WTC11 (cell line): ENCODE data around the gene ST13. TPM values are rescaled to one million over a fixed set of nuclear protein-coding genes. Genes with fewer than 3 reads are reported as not detected.

ENCODE experiments used
- ATAC-seq: fragments of 200-7000 bp; cut with Tn5 transposase; 2 replicates; pipeline ENCODE4 v1.10.0; 2021; ENCODE audit warnings: mild to moderate bottlenecking, moderate library complexity
- CTCF ChIA-PET: fragments of 300-600 bp; sonication (Branson Sonifier 250); formaldehyde crosslinking; loops from one replicate; lab custom pipeline; 2021; ENCODE audit warnings: antibody characterized with exemption; lab: Charles Lee
- POLR2A ChIA-PET: fragments of 350-600 bp; sonication (Branson Sonifier 250); formaldehyde crosslinking; loops from one replicate; lab custom pipeline; 2021; ENCODE audit warnings: antibody characterized with exemption; lab: Charles Lee
- DNase-seq: peaks from one replicate; pipeline ENCODE4 v3.0.0; 2021; ENCODE audit warnings: low spot score
- H3K27ac Mint-ChIP-seq: 2 replicates; pipeline ENCODE4 v1.8.0; 2021; ENCODE audit warnings: mixed read lengths
- H3K27me3 Mint-ChIP-seq: 2 replicates; pipeline ENCODE4 v1.8.0; 2021; ENCODE audit warnings: low read depth, mild to moderate bottlenecking, moderate library complexity, mixed read lengths
- H3K36me3 Mint-ChIP-seq: 2 replicates; pipeline ENCODE4 v1.8.0; 2021; ENCODE audit warnings: mixed read lengths
- H3K4me1 Mint-ChIP-seq: 2 replicates; pipeline ENCODE4 v1.8.0; 2022; ENCODE audit warnings: mixed read lengths
- H3K4me3 Mint-ChIP-seq: 2 replicates; pipeline ENCODE4 v1.8.0; 2021; ENCODE audit warnings: mild to moderate bottlenecking, moderate library complexity, mixed read lengths
- H3K9me3 Mint-ChIP-seq: 2 replicates; pipeline ENCODE4 v1.8.0; 2021; ENCODE audit warnings: mixed read lengths
- ETV6 ChIP-seq: sonication (generic); formaldehyde crosslinking; IDR thresholded peaks from 2 replicates; pipeline ENCODE4 v1.8.1; 2022; ENCODE audit warnings: mild to moderate bottlenecking, missing genetic modification reagents
- FOXP1 ChIP-seq: sonication (generic); formaldehyde crosslinking; IDR thresholded peaks from 2 replicates; pipeline ENCODE4 v1.8.0; 2022; ENCODE audit warnings: missing genetic modification reagents, mild to moderate bottlenecking, moderate library complexity, borderline replicate concordance
- GTF2I ChIP-seq: fragments of 250-450 bp; sonication (Bioruptor Pico); conservative IDR thresholded peaks from 2 replicates; pipeline ENCODE4 v1.4.0; 2021; ENCODE audit warnings: mild to moderate bottlenecking
- IRF2 ChIP-seq: sonication (generic); formaldehyde crosslinking; IDR thresholded peaks from 2 replicates; pipeline ENCODE4 v1.8.0; 2022; ENCODE audit warnings: low read depth, missing genetic modification reagents, borderline replicate concordance
- NR2C2 ChIP-seq: sonication (generic); formaldehyde crosslinking; IDR thresholded peaks from 2 replicates; pipeline ENCODE4 v1.8.0; 2022; ENCODE audit warnings: mild to moderate bottlenecking, missing genetic modification reagents
- OVOL2 ChIP-seq: fragments of 250-450 bp; sonication (Bioruptor Pico); IDR thresholded peaks from 2 replicates; pipeline ENCODE4 v1.9.0; 2021; ENCODE audit warnings: mild to moderate bottlenecking, borderline replicate concordance
- PRRX2 ChIP-seq: fragments of 250-450 bp; sonication (Bioruptor Pico); IDR thresholded peaks from 2 replicates; pipeline ENCODE4 v1.8.0; 2021; ENCODE audit warnings: mild to moderate bottlenecking
- RELA ChIP-seq: sonication (generic); formaldehyde crosslinking; IDR thresholded peaks from 2 replicates; pipeline ENCODE4 v1.8.1; 2022; ENCODE audit warnings: missing genetic modification reagents, mild to moderate bottlenecking, borderline replicate concordance
- TEAD1 ChIP-seq: sonication (generic); formaldehyde crosslinking; IDR thresholded peaks from 2 replicates; pipeline ENCODE4 v1.8.0; 2022; ENCODE audit warnings: mild to moderate bottlenecking, missing genetic modification reagents
- ZNF121 ChIP-seq: sonication (generic); formaldehyde crosslinking; IDR thresholded peaks from 2 replicates; pipeline ENCODE4 v1.8.0; 2023; ENCODE audit warnings: missing genetic modification reagents
- ZNF263 ChIP-seq: sonication (generic); formaldehyde crosslinking; IDR thresholded peaks from 2 replicates; pipeline ENCODE4 v1.8.1; 2022; ENCODE audit warnings: low read depth, mild to moderate bottlenecking, moderate library complexity, missing genetic modification reagents
- ZNF671 ChIP-seq: fragments of 250-450 bp; sonication (Bioruptor Pico); IDR thresholded peaks from 2 replicates; pipeline ENCODE4 v1.8.0; 2021; ENCODE audit warnings: mild to moderate bottlenecking
- total RNA-seq: library from RNA; stranded (reverse); gene quantifications from 3 replicates; pipeline ENCODE4 v1.2.3, GENCODE V29; 2021
- TF ChIP-seq, protein P1 (sequence below): sonication (generic); formaldehyde crosslinking; IDR thresholded peaks from 2 replicates; pipeline ENCODE4 v1.8.0; 2022; ENCODE audit warnings: missing genetic modification reagents
- TF ChIP-seq, protein P2 (sequence below): sonication (generic); formaldehyde crosslinking; IDR thresholded peaks from 2 replicates; pipeline ENCODE4 v1.8.1; 2023; ENCODE audit warnings: mild to moderate bottlenecking, missing genetic modification reagents, moderate library complexity
- TF ChIP-seq, protein P3 (sequence below): fragments of 250-450 bp; sonication (Bioruptor Pico); IDR thresholded peaks from 2 replicates; pipeline ENCODE4 v1.9.0; 2021; ENCODE audit warnings: mild to moderate bottlenecking, borderline replicate concordance
- TF ChIP-seq, protein P4 (sequence below): fragments of 250-450 bp; sonication (Bioruptor Pico); IDR thresholded peaks from 2 replicates; pipeline ENCODE4 v1.9.0; 2021; ENCODE audit warnings: mild to moderate bottlenecking
- TF ChIP-seq, protein P5 (sequence below): sonication (generic); formaldehyde crosslinking; IDR thresholded peaks from 2 replicates; pipeline ENCODE4 v1.8.1; 2023; ENCODE audit warnings: mild to moderate bottlenecking, missing genetic modification reagents

The ST13 gene
- total RNA-seq, 1 experiment from 2014 or later = 289 TPM

DNA sequence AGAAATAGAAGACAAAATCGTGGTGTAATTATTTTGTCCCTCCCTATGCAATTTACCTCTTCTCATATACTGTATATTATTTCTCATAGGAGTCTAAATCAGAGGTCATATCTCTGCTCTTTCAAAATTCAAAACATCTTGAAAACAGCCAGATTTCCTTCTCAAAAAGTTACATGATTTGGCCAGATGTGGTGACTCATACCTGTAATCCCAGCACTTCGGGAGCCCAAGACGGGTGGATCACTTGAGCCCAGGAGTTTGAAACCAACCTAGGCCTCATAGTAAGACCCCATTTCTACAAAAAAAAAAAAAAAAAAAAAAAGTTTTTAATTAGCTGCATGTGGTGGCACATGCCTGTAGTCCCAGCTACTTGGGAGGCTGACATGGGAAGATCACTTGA lies 34.4 kb upstream of the ST13 start:
- H3K4me1 Mint-ChIP-seq = no peaks in the 10 kb centered on the region
- ChIA-PET POLR2A (no interaction called here), CTCF (interaction anchor here (1.5 to 2.3 kb wide), 2 partner anchors 8 to 32 kb away, joined by 5 to 6 read pairs; no protein-coding TSS in a partner anchor)
- H3K27ac Mint-ChIP-seq = no peak overlapping the region
- no peaks in the 10 kb centered on the region for H3K9me3 Mint-ChIP-seq
- no peak overlapping the region for H3K4me3 Mint-ChIP-seq
- DNase-seq = no peak
- TF ChIP-seq, protein P1, sequence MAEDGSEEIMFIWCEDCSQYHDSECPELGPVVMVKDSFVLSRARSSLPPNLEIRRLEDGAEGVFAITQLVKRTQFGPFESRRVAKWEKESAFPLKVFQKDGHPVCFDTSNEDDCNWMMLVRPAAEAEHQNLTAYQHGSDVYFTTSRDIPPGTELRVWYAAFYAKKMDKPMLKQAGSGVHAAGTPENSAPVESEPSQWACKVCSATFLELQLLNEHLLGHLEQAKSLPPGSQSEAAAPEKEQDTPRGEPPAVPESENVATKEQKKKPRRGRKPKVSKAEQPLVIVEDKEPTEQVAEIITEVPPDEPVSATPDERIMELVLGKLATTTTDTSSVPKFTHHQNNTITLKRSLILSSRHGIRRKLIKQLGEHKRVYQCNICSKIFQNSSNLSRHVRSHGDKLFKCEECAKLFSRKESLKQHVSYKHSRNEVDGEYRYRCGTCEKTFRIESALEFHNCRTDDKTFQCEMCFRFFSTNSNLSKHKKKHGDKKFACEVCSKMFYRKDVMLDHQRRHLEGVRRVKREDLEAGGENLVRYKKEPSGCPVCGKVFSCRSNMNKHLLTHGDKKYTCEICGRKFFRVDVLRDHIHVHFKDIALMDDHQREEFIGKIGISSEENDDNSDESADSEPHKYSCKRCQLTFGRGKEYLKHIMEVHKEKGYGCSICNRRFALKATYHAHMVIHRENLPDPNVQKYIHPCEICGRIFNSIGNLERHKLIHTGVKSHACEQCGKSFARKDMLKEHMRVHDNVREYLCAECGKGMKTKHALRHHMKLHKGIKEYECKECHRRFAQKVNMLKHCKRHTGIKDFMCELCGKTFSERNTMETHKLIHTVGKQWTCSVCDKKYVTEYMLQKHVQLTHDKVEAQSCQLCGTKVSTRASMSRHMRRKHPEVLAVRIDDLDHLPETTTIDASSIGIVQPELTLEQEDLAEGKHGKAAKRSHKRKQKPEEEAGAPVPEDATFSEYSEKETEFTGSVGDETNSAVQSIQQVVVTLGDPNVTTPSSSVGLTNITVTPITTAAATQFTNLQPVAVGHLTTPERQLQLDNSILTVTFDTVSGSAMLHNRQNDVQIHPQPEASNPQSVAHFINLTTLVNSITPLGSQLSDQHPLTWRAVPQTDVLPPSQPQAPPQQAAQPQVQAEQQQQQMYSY (CRISPR knock-in tag) = no peak
- no peak for TF ChIP-seq OVOL2 (CRISPR knock-in tag)
- TF ChIP-seq GTF2I = no peak
- TF ChIP-seq PRRX2 (CRISPR knock-in tag) = no peak
- no peak for TF ChIP-seq RELA (CRISPR knock-in tag)
- TF ChIP-seq, protein P2, sequence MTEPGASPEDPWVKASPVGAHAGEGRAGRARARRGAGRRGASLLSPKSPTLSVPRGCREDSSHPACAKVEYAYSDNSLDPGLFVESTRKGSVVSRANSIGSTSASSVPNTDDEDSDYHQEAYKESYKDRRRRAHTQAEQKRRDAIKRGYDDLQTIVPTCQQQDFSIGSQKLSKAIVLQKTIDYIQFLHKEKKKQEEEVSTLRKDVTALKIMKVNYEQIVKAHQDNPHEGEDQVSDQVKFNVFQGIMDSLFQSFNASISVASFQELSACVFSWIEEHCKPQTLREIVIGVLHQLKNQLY (CRISPR knock-in tag) = no peak
- TF ChIP-seq, protein P3, sequence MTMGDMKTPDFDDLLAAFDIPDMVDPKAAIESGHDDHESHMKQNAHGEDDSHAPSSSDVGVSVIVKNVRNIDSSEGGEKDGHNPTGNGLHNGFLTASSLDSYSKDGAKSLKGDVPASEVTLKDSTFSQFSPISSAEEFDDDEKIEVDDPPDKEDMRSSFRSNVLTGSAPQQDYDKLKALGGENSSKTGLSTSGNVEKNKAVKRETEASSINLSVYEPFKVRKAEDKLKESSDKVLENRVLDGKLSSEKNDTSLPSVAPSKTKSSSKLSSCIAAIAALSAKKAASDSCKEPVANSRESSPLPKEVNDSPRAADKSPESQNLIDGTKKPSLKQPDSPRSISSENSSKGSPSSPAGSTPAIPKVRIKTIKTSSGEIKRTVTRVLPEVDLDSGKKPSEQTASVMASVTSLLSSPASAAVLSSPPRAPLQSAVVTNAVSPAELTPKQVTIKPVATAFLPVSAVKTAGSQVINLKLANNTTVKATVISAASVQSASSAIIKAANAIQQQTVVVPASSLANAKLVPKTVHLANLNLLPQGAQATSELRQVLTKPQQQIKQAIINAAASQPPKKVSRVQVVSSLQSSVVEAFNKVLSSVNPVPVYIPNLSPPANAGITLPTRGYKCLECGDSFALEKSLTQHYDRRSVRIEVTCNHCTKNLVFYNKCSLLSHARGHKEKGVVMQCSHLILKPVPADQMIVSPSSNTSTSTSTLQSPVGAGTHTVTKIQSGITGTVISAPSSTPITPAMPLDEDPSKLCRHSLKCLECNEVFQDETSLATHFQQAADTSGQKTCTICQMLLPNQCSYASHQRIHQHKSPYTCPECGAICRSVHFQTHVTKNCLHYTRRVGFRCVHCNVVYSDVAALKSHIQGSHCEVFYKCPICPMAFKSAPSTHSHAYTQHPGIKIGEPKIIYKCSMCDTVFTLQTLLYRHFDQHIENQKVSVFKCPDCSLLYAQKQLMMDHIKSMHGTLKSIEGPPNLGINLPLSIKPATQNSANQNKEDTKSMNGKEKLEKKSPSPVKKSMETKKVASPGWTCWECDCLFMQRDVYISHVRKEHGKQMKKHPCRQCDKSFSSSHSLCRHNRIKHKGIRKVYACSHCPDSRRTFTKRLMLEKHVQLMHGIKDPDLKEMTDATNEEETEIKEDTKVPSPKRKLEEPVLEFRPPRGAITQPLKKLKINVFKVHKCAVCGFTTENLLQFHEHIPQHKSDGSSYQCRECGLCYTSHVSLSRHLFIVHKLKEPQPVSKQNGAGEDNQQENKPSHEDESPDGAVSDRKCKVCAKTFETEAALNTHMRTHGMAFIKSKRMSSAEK = no peak
- no peak for TF ChIP-seq ZNF671 (CRISPR knock-in tag)
- TF ChIP-seq ETV6 (CRISPR knock-in tag) = no peak
- TF ChIP-seq, protein P4, sequence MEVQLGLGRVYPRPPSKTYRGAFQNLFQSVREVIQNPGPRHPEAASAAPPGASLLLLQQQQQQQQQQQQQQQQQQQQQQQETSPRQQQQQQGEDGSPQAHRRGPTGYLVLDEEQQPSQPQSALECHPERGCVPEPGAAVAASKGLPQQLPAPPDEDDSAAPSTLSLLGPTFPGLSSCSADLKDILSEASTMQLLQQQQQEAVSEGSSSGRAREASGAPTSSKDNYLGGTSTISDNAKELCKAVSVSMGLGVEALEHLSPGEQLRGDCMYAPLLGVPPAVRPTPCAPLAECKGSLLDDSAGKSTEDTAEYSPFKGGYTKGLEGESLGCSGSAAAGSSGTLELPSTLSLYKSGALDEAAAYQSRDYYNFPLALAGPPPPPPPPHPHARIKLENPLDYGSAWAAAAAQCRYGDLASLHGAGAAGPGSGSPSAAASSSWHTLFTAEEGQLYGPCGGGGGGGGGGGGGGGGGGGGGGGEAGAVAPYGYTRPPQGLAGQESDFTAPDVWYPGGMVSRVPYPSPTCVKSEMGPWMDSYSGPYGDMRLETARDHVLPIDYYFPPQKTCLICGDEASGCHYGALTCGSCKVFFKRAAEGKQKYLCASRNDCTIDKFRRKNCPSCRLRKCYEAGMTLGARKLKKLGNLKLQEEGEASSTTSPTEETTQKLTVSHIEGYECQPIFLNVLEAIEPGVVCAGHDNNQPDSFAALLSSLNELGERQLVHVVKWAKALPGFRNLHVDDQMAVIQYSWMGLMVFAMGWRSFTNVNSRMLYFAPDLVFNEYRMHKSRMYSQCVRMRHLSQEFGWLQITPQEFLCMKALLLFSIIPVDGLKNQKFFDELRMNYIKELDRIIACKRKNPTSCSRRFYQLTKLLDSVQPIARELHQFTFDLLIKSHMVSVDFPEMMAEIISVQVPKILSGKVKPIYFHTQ (CRISPR knock-in tag) = no peak
- no peak for ATAC-seq
- no peaks in the 10 kb centered on the region for H3K27me3 Mint-ChIP-seq
- H3K36me3 Mint-ChIP-seq = peaks cover 38% of the 10 kb centered on the region

DNA sequence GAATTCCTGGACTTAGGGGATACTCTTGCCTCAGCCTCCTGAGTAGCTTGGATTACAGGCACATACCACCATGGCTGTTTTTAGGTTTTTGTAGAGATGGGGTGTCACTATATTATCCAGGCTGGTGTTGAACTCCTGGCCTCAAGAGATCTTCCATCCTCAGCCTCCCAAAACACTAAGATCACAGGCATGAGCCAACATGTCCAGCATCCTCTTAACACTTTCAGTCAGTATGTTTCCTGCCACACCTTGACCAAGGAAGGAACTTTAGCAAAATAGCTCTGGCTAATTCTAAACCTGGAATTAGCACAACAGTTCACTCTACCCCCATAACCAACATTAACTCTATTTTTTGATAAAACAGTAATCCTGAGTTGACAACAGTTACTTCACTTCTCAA lies 32.7 kb upstream of the ST13 start:
- no peaks in the 10 kb centered on the region for H3K9me3 Mint-ChIP-seq
- ATAC-seq (no peak), DNase-seq (no peak)
- peaks cover 48% of the 10 kb centered on the region for H3K36me3 Mint-ChIP-seq
- H3K4me1 Mint-ChIP-seq = no peaks in the 10 kb centered on the region
- H3K27ac Mint-ChIP-seq = peak overlapping the region; percentile 13; the same call in 1 of the 2 replicates
- no peaks in the 10 kb centered on the region for H3K27me3 Mint-ChIP-seq
- H3K4me3 Mint-ChIP-seq = no peak overlapping the region
- POLR2A ChIA-PET = no interaction called here
- CTCF ChIA-PET = interaction anchor here (1.3 to 2.3 kb wide), 2 partner anchors 10 to 34 kb away, joined by 4 to 5 read pairs; no protein-coding TSS in a partner anchor
- TF ChIP-seq NR2C2 (CRISPR knock-in tag) (no peak), TEAD1 (CRISPR knock-in tag) (no peak), IRF2 (CRISPR knock-in tag) (no peak), ZNF121 (CRISPR knock-in tag) (no peak), ZNF263 (no peak), FOXP1 (CRISPR knock-in tag) (no peak)
- TF ChIP-seq, protein P1 (CRISPR knock-in tag) = no peak
- TF ChIP-seq, protein P5, sequence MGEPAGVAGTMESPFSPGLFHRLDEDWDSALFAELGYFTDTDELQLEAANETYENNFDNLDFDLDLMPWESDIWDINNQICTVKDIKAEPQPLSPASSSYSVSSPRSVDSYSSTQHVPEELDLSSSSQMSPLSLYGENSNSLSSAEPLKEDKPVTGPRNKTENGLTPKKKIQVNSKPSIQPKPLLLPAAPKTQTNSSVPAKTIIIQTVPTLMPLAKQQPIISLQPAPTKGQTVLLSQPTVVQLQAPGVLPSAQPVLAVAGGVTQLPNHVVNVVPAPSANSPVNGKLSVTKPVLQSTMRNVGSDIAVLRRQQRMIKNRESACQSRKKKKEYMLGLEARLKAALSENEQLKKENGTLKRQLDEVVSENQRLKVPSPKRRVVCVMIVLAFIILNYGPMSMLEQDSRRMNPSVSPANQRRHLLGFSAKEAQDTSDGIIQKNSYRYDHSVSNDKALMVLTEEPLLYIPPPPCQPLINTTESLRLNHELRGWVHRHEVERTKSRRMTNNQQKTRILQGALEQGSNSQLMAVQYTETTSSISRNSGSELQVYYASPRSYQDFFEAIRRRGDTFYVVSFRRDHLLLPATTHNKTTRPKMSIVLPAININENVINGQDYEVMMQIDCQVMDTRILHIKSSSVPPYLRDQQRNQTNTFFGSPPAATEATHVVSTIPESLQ (CRISPR knock-in tag) = no peak
- TF ChIP-seq, protein P2 (CRISPR knock-in tag) = no peak
